B cell (primary cell): ENCODE data around the gene ABCF1.

Experiments used
- CTCF ChIP-seq: fragments of 200-600 bp; IDR thresholded peaks from one replicate; pipeline ENCODE4 v1.8.0; 2022; ENCODE audit warnings: antibody characterized with exemption, mild to moderate bottlenecking
- EZH2 ChIP-seq: IDR thresholded peaks from 2 replicates; pipeline ENCODE4 v1.6.1; 2012; ENCODE audit warnings: borderline replicate concordance, low read depth, mild to moderate bottlenecking, moderate library complexity, low read length; ENCODE audit not compliant: insufficient read depth, poor library complexity, severe bottlenecking

- no peak for TF ChIP-seq CTCF
- TF ChIP-seq EZH2: no peak
Observed at GRCh38 chr6:30614843-30615218, 43.6 kb downstream of the ABCF1 start.
